Measurements from ENCODE around the gene RAB44.

Gene RAB44

GRCh38 chr6:36731622-36732310 is 34.1 kb downstream of the RAB44 start:
- TF ChIP-seq, protein P1, sequence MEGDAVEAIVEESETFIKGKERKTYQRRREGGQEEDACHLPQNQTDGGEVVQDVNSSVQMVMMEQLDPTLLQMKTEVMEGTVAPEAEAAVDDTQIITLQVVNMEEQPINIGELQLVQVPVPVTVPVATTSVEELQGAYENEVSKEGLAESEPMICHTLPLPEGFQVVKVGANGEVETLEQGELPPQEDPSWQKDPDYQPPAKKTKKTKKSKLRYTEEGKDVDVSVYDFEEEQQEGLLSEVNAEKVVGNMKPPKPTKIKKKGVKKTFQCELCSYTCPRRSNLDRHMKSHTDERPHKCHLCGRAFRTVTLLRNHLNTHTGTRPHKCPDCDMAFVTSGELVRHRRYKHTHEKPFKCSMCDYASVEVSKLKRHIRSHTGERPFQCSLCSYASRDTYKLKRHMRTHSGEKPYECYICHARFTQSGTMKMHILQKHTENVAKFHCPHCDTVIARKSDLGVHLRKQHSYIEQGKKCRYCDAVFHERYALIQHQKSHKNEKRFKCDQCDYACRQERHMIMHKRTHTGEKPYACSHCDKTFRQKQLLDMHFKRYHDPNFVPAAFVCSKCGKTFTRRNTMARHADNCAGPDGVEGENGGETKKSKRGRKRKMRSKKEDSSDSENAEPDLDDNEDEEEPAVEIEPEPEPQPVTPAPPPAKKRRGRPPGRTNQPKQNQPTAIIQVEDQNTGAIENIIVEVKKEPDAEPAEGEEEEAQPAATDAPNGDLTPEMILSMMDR (IDR thresholded peaks at IDR 0.05; ENCODE audit: low read length, missing control alignments), result no peak
- H3K4me3 ChIP-seq (replicated peaks; ENCODE audit: low read depth, low read length), result no peak overlapping the region
- no peak for DNase-seq (ENCODE audit: low read depth)

DNA sequence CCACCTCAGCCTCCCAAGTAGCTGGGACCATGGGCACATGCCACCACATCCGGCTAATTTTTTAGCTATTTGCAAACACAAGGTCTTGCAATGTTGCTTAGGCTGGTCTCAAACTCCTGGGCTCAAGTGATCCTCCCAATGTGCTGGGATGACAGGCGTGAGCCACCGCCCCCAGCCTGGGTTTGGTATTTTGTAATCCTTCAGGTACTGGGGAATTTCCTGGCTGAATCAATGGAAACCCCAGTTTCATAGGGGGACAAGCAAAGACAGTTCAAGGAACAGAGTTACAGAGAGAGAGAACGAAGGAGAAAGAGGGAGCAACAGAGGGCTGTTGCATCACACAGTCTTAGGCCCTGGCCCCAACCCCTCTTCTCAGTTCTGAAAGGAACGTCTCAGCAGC is 35.7 kb downstream of the RAB44 start:
- TF ChIP-seq, protein P1 (IDR thresholded peaks at IDR 0.05; ENCODE audit: low read length, missing control alignments), result no peak
- no peak for DNase-seq (ENCODE audit: low read depth)
- H3K4me3 ChIP-seq (replicated peaks; ENCODE audit: low read depth, low read length), result no peak overlapping the region

GRCh38 chr6:36734486-36735060 is 36.9 kb downstream of the RAB44 start:
- peak overlapping the region; percentile 7 for H3K4me3 ChIP-seq (replicated peaks; ENCODE audit: low read depth, low read length)
- TF ChIP-seq, protein P1 (IDR thresholded peaks at IDR 0.05; ENCODE audit: low read length, missing control alignments), result no peak
- DNase-seq (ENCODE audit: low read depth), result no peak

GRCh38 chr6:36735110-36736071 is 37.8 kb downstream of the RAB44 start:
- TF ChIP-seq, protein P1 (IDR thresholded peaks at IDR 0.05; ENCODE audit: low read length, missing control alignments), result peak; percentile 35
- peak; percentile 97 for DNase-seq (ENCODE audit: low read depth)
- H3K4me3 ChIP-seq (replicated peaks; ENCODE audit: low read depth, low read length), result peak overlapping the region; percentile 7

GRCh38 chr6:36737043-36737785 is 39.6 kb downstream of the RAB44 start:
- no peak for DNase-seq (ENCODE audit: low read depth)
- TF ChIP-seq, protein P1 (IDR thresholded peaks at IDR 0.05; ENCODE audit: low read length, missing control alignments), result no peak
- H3K4me3 ChIP-seq (replicated peaks; ENCODE audit: low read depth, low read length), result no peak overlapping the region

DNA sequence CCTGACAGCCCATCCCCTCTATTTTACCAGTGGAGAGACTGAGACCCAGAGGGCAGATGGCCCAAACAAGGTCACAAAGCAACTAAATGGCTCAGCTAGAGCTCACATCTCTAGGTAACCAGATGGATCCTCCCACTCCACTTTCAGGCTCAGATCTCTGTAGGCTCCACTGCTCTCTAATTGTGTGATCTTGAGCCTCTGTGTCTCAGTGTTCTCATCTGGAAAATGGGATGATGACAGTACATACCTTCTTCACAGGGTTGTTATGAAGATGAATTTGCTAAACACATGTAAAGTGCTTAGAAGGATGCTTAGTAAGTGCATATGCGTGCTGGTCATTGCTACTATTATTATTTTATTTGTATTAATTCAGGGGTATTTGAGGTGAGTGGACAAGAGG is 40.5 kb downstream of the RAB44 start:
- TF ChIP-seq, protein P1 (IDR thresholded peaks at IDR 0.05; ENCODE audit: low read length, missing control alignments), result no peak
- no peak overlapping the region for H3K4me3 ChIP-seq (replicated peaks; ENCODE audit: low read depth, low read length)
- no peak for DNase-seq (ENCODE audit: low read depth)
